Neural progenitor cell (in vitro differentiated cells): Measurements from ENCODE around the gene GUCA2A.

Experiments
- EZH2 ChIP-seq: fragments of 200-600 bp; sonication (generic); IDR thresholded peaks from 2 replicates; pipeline ENCODE4 v1.6.1; 2017; ENCODE audit warnings: antibody characterized with exemption, mild to moderate bottlenecking, moderate library complexity
- EZH2phosphoT487 ChIP-seq: fragments of 200-600 bp; sonication (generic); IDR thresholded peaks from 2 replicates; pipeline ENCODE4 v1.6.1; 2017; ENCODE audit warnings: antibody characterized with exemption
- TF ChIP-seq, protein P1 (sequence below): fragments of 200-600 bp; sonication (generic); IDR thresholded peaks from 2 replicates; pipeline ENCODE4 v1.5.1; 2017; ENCODE audit warnings: antibody characterized with exemption, mild to moderate bottlenecking

DNA sequence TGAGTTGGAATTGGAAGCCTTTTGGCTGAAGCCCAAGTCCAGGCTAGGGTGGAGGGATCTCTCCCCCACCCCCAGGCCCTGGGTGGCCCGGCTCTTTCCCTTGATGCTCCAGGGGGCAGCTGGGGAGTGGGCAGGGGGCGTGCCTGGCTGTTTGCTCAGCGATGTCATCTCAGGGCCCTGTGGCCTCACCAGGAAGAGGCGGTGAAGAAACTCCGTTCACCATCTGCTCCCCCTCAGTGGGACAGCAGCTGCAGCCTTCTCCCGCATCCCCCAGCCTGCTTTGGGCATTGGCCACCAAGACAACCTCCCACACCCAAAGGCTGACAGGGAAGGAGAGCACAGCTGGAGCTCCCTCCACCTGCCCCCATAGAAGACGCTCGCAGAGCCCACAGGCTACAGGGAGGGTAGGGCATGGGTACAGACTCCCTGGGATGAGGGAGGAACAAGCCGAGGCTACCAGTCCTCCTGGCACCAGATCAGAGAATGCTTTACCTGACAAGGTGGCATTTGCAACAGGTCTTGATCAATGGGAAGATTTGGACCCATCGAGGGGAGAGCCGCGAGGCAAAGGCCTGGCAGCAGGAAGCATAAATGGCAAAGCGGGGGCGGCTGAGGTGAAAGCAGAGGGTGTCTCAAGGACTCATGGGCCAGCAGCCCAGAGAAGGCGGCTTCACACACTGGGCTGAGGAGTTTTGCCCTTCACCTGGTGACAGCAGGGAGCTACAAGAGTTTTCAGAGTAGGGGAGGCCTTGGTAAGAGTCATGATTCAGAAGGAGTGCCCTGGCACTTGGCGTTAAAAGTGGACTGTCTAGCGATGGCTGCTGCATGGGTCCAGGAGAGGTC lies 6.5 kb upstream of the GUCA2A start:
- TF ChIP-seq, protein P1, sequence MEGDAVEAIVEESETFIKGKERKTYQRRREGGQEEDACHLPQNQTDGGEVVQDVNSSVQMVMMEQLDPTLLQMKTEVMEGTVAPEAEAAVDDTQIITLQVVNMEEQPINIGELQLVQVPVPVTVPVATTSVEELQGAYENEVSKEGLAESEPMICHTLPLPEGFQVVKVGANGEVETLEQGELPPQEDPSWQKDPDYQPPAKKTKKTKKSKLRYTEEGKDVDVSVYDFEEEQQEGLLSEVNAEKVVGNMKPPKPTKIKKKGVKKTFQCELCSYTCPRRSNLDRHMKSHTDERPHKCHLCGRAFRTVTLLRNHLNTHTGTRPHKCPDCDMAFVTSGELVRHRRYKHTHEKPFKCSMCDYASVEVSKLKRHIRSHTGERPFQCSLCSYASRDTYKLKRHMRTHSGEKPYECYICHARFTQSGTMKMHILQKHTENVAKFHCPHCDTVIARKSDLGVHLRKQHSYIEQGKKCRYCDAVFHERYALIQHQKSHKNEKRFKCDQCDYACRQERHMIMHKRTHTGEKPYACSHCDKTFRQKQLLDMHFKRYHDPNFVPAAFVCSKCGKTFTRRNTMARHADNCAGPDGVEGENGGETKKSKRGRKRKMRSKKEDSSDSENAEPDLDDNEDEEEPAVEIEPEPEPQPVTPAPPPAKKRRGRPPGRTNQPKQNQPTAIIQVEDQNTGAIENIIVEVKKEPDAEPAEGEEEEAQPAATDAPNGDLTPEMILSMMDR = no peak
- TF ChIP-seq EZH2 (no peak), EZH2phosphoT487 (no peak)
